SH-SY5Y (cell line): Measurements from ENCODE around the gene HMGN4.

ENCODE experiments used
- GATA2 ChIP-seq: IDR thresholded peaks from 2 replicates; pipeline ENCODE4 v1.6.1; 2011; ENCODE audit warnings: mild to moderate bottlenecking, low read depth, low read length
- GATA3 ChIP-seq: IDR thresholded peaks from 2 replicates; pipeline ENCODE4 v1.6.1; 2011; ENCODE audit warnings: low read depth, mild to moderate bottlenecking, low read length, moderate library complexity

Gene HMGN4

GRCh38 chr6:26554697-26555504 is 16.7 kb downstream of the HMGN4 start:
- TF ChIP-seq GATA3 (no peak), GATA2 (no peak)

- TF ChIP-seq GATA2: no peak
- TF ChIP-seq GATA3: no peak
Observed at GRCh38 chr6:26555505-26556262, 17.5 kb downstream of the HMGN4 start.

GRCh38 chr6:26556263-26557070 is 18.3 kb downstream of the HMGN4 start:
- no peak for TF ChIP-seq GATA3
- no peak for TF ChIP-seq GATA2

GRCh38 chr6:26561533-26562466 is 23.6 kb downstream of the HMGN4 start:
- TF ChIP-seq GATA3: no peak
- no peak for TF ChIP-seq GATA2

GRCh38 chr6:26563488-26563887 is 25.3 kb downstream of the HMGN4 start:
- no peak for TF ChIP-seq GATA3
- no peak for TF ChIP-seq GATA2

- TF ChIP-seq GATA3: no peak
- TF ChIP-seq GATA2: no peak
Observed at GRCh38 chr6:26568601-26569432, 30.7 kb downstream of the HMGN4 start.

GRCh38 chr6:26569433-26569764 is 31.2 kb downstream of the HMGN4 start:
- TF ChIP-seq GATA2 (no peak), GATA3 (no peak)

GRCh38 chr6:26570027-26570809 is 32.1 kb downstream of the HMGN4 start:
- no peak for TF ChIP-seq GATA3
- TF ChIP-seq GATA2: no peak

GRCh38 chr6:26571592-26572296 is 33.6 kb downstream of the HMGN4 start:
- TF ChIP-seq GATA2: no peak
- no peak for TF ChIP-seq GATA3

- TF ChIP-seq GATA3 (no peak), GATA2 (no peak)
Observed at GRCh38 chr6:26575494-26575939, 37.4 kb downstream of the HMGN4 start.

GRCh38 chr6:26576407-26576843 is 38.3 kb downstream of the HMGN4 start:
- no peak for TF ChIP-seq GATA3
